Liver (tissue), 9 donors: Measurements from ENCODE around the gene RAX2. TPM values are rescaled to one million over a fixed set of nuclear protein-coding genes. Genes with fewer than 3 reads are reported as not detected.

Source experiments
- DNase-seq: peaks from one replicate; pipeline ENCODE4 v3.0.0-alpha.2; 2017; ENCODE audit warnings: low spot score
- H3K27ac ChIP-seq, 2 donors: one replicate each; pipeline ENCODE4 v1.7.0; 2013; ENCODE audit warnings: inconsistent platforms in 2 of 2, low read length in 2 of 2, control low read depth in 1 of 2, low read depth in 1 of 2, mild to moderate bottlenecking in 1 of 2
- H3K27me3 ChIP-seq, 4 donors: one replicate each; pipeline versions ENCODE4 v1.6.1 to v1.7.0; 2013; ENCODE audit warnings: low read length in 3 of 4, inconsistent platforms in 1 of 4, mild to moderate bottlenecking in 1 of 4, moderate library complexity in 1 of 4; ENCODE audit not compliant: control insufficient read depth in 4 of 4, insufficient read depth in 4 of 4
- H3K36me3 ChIP-seq, 4 donors: one replicate each; pipeline versions ENCODE4 v1.6.1 to v1.7.0; 2013; ENCODE audit warnings: low read length in 3 of 4, mild to moderate bottlenecking in 3 of 4, low read depth in 1 of 4, moderate library complexity in 1 of 4; ENCODE audit not compliant: control insufficient read depth in 4 of 4, insufficient read depth in 3 of 4
- H3K4me1 ChIP-seq, 4 donors: one replicate each; pipeline versions ENCODE4 v1.6.1 to v1.7.0; 2013; ENCODE audit warnings: low read length in 3 of 4, mild to moderate bottlenecking in 3 of 4, moderate library complexity in 1 of 4; ENCODE audit not compliant: control insufficient read depth in 4 of 4, insufficient read depth in 4 of 4
- H3K4me3 ChIP-seq, 3 donors: one replicate each; pipeline versions ENCODE4 v1.6.1 to v1.7.0; 2013; ENCODE audit warnings: low read length in 3 of 3, control low read depth in 1 of 3, low read depth in 1 of 3, mild to moderate bottlenecking in 1 of 3
- H3K9ac ChIP-seq, 2 donors: one replicate each; pipeline ENCODE4 v1.7.0; 2013; ENCODE audit warnings: low read length in 2 of 2, mild to moderate bottlenecking in 2 of 2, moderate library complexity in 2 of 2, control low read depth in 1 of 2, low read depth in 1 of 2
- H3K9me3 ChIP-seq, 4 donors: one replicate each; pipeline versions ENCODE4 v1.6.1 to v1.7.0; 2013; ENCODE audit warnings: low read length in 3 of 4; ENCODE audit not compliant: control insufficient read depth in 4 of 4
- EGR1 ChIP-seq, 2 donors: IDR thresholded peaks; 2 replicates each; pipeline ENCODE4 v1.6.1; 2016 to 2018; ENCODE audit warnings: antibody characterized with exemption in 2 of 2, low read depth in 2 of 2
- FOXA1 ChIP-seq: IDR thresholded peaks from 2 replicates; pipeline ENCODE4 v1.6.1; 2016; ENCODE audit warnings: antibody characterized with exemption
- FOXA2 ChIP-seq: IDR thresholded peaks from 2 replicates; pipeline ENCODE4 v1.6.1; 2016; ENCODE audit warnings: antibody characterized with exemption
- GABPA ChIP-seq, 2 donors: IDR thresholded peaks in 1 of 2; conservative IDR thresholded peaks in 1 of 2; 2 replicates each; pipeline ENCODE4 v1.6.1; 2016; ENCODE audit warnings: antibody characterized with exemption in 2 of 2, mild to moderate bottlenecking in 1 of 2, moderate library complexity in 1 of 2
- HNF4A ChIP-seq, 2 donors: conservative IDR thresholded peaks; 2 replicates each; pipeline ENCODE4 v1.6.1; 2016; ENCODE audit warnings: antibody characterized with exemption in 2 of 2, mild to moderate bottlenecking in 2 of 2
- HNF4G ChIP-seq: IDR thresholded peaks from 2 replicates; pipeline ENCODE4 v1.6.1; 2016; ENCODE audit warnings: antibody characterized with exemption
- RAD21 ChIP-seq, 2 donors: IDR thresholded peaks; 2 replicates each; pipeline ENCODE4 v1.6.1; 2016; ENCODE audit warnings: antibody characterized with exemption in 2 of 2, mild to moderate bottlenecking in 2 of 2
- RXRA ChIP-seq, 2 donors: IDR thresholded peaks; 2 replicates each; pipeline ENCODE4 v1.6.1; 2017 to 2018; ENCODE audit warnings: antibody characterized with exemption in 2 of 2, mild to moderate bottlenecking in 1 of 2
- SP1 ChIP-seq: IDR thresholded peaks from 2 replicates; pipeline ENCODE4 v1.6.1; 2018; ENCODE audit warnings: antibody characterized with exemption, mild to moderate bottlenecking
- YY1 ChIP-seq: IDR thresholded peaks from 2 replicates; pipeline ENCODE4 v1.6.1; 2016; ENCODE audit warnings: antibody characterized with exemption, mild to moderate bottlenecking
- WGBS: extraction: QIAGEN DNeasy Blood & Tissue Kit; methylation state at CpG from one replicate; pipeline ENCODE4 v1.1.7; 2013; 5-methylcytosine and 5-hydroxymethylcytosine counted together
- polyA plus RNA-seq, 2 donors: library from polyadenylated mRNA; stranded (reverse) in 1 of 2; unstranded in 1 of 2; fragments of 200-250 nt in 1 of 2; fragments of >200 nt in 1 of 2; fragmentation: Nextera tagmentation in 1 of 2; extraction: Ambion mirVana in 1 of 2; gene quantifications; one replicate each; pipeline versions ENCODE4 v1.2.1 to v1.2.3, GENCODE V29; 2013 to 2015
- total RNA-seq, 2 donors: library from RNA; depleted of rRNA; stranded (reverse); fragments of >200 nt; gene quantifications; one replicate each; pipeline ENCODE4 v1.2.3, GENCODE V29; 2014
- TF ChIP-seq, protein P1 (sequence below): IDR thresholded peaks from 2 replicates; pipeline ENCODE4 v1.6.1; 2016; ENCODE audit warnings: antibody characterized with exemption
- TF ChIP-seq, protein P2 (sequence below): IDR thresholded peaks from 2 replicates; pipeline ENCODE4 v1.6.1; 2016; ENCODE audit warnings: antibody characterized with exemption
- TF ChIP-seq, protein P3 (sequence below): IDR thresholded peaks from 2 replicates; pipeline ENCODE4 v1.6.1; 2016; ENCODE audit warnings: antibody characterized with exemption
- TF ChIP-seq, protein P4 (sequence below): fragments of 150-350 bp; IDR thresholded peaks from 2 replicates; pipeline ENCODE4 v1.5.1; 2017; ENCODE audit warnings: improper control_type of control experiment, low read depth, low read length; ENCODE audit not compliant: missing input control
- TF ChIP-seq, protein P5 (sequence below): IDR thresholded peaks from 2 replicates; pipeline ENCODE4 v1.6.1; 2016; ENCODE audit warnings: antibody characterized with exemption, mild to moderate bottlenecking
- donor health status: healthy.
- donor health status: healthy.
- donor health status: healthy.
- donor health status: healthy.
- donor health status: healthy.

Gene RAX2
- total and polyA plus RNA-seq, 4 donors, result not detected

DNA sequence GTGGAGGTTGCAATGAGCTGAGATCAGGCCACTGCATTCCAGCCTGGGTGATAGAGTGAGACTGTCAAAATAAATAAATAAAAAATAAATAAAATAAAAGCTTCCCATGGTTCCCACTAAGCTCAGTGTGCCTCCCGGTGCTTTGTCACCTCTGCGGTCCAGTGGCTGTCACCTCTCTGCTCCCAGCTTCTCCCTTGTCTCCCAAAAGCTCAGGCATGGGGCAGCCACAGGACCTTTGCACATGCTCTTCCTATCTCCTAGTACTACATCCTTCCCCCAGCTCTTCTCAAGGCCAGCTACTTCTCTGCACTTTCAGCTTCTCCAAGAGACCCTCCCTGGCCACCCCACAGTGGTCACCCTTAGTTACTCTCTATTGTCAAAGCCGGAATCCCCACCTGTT lies 21.8 kb upstream of the RAX2 start:
- Histone ChIP-seq H3K9ac (no peak overlapping the region), H3K27ac (no peak overlapping the region), H3K27me3 (no peaks in the 10 kb centered on the region), H3K36me3 (no peaks in the 10 kb centered on the region), H3K4me1 (no peaks in the 10 kb centered on the region), H3K4me3 (no peak overlapping the region), H3K9me3 (peaks cover 0 to 5% (median 3%) of the 10 kb centered on the region in 4 donors)
- DNase-seq, result no peak
- 94% methylated on average over 3 of the region's 3 CpGs for WGBS
- TF ChIP-seq, protein P1, sequence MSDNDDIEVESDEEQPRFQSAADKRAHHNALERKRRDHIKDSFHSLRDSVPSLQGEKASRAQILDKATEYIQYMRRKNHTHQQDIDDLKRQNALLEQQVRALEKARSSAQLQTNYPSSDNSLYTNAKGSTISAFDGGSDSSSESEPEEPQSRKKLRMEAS, result no peak
- TF ChIP-seq EGR1 (IDR thresholded peaks at IDR 0.05; ENCODE audit: low read depth in 2 of 2) (no peak), GABPA (IDR thresholded peaks at IDR 0.05 in 1 of 2, conservative IDR thresholded peaks at IDR 0.05 in 1 of 2) (no peak), FOXA2 (no peak), YY1 (no peak), HNF4A (conservative IDR thresholded peaks at IDR 0.05) (no peak), RXRA (IDR thresholded peaks at IDR 0.05) (no peak), HNF4G (no peak), SP1 (no peak)
- TF ChIP-seq, protein P2, sequence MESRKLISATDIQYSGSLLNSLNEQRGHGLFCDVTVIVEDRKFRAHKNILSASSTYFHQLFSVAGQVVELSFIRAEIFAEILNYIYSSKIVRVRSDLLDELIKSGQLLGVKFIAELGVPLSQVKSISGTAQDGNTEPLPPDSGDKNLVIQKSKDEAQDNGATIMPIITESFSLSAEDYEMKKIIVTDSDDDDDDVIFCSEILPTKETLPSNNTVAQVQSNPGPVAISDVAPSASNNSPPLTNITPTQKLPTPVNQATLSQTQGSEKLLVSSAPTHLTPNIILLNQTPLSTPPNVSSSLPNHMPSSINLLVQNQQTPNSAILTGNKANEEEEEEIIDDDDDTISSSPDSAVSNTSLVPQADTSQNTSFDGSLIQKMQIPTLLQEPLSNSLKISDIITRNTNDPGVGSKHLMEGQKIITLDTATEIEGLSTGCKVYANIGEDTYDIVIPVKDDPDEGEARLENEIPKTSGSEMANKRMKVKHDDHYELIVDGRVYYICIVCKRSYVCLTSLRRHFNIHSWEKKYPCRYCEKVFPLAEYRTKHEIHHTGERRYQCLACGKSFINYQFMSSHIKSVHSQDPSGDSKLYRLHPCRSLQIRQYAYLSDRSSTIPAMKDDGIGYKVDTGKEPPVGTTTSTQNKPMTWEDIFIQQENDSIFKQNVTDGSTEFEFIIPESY, result no peak
- TF ChIP-seq, protein P3, sequence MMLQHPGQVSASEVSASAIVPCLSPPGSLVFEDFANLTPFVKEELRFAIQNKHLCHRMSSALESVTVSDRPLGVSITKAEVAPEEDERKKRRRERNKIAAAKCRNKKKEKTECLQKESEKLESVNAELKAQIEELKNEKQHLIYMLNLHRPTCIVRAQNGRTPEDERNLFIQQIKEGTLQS, result no peak
- TF ChIP-seq, protein P4, sequence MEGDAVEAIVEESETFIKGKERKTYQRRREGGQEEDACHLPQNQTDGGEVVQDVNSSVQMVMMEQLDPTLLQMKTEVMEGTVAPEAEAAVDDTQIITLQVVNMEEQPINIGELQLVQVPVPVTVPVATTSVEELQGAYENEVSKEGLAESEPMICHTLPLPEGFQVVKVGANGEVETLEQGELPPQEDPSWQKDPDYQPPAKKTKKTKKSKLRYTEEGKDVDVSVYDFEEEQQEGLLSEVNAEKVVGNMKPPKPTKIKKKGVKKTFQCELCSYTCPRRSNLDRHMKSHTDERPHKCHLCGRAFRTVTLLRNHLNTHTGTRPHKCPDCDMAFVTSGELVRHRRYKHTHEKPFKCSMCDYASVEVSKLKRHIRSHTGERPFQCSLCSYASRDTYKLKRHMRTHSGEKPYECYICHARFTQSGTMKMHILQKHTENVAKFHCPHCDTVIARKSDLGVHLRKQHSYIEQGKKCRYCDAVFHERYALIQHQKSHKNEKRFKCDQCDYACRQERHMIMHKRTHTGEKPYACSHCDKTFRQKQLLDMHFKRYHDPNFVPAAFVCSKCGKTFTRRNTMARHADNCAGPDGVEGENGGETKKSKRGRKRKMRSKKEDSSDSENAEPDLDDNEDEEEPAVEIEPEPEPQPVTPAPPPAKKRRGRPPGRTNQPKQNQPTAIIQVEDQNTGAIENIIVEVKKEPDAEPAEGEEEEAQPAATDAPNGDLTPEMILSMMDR, result no peak

DNA sequence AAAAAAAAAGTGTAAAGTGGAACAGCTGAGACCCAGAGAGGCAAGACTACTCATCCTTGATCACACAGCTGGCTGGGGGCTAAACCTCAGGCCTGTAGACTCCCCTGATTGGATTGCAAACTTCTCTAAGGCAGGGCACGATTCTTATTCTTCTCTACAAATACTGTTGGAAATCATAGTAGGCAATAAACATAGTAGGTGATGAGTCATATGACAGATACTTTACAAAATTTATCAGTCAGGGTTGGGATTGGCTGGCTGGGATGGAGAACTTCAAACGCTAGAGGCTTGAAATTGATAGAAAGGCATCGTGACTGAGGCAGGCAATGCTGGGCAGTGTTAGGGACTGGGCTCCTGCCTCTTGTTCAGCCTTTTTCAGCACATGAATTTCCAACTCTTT lies 20.1 kb upstream of the RAX2 start:
- Histone ChIP-seq H3K27ac (no peak overlapping the region), H3K4me3 (no peak overlapping the region), H3K9me3 (peaks cover 0 to 5% (median 3%) of the 10 kb centered on the region in 4 donors), H3K27me3 (no peaks in the 10 kb centered on the region), H3K4me1 (no peaks in the 10 kb centered on the region), H3K36me3 (no peaks in the 10 kb centered on the region), H3K9ac (no peak overlapping the region)
- WGBS, result 71% methylated on average over 3 of the region's 3 CpGs
- no peak for DNase-seq
- TF ChIP-seq RXRA (IDR thresholded peaks at IDR 0.05) (no peak), SP1 (no peak), RAD21 (IDR thresholded peaks at IDR 0.05) (no peak), EGR1 (IDR thresholded peaks at IDR 0.05; ENCODE audit: low read depth in 2 of 2) (no peak), FOXA1 (no peak)
- TF ChIP-seq, protein P1, result no peak
- TF ChIP-seq, protein P5, sequence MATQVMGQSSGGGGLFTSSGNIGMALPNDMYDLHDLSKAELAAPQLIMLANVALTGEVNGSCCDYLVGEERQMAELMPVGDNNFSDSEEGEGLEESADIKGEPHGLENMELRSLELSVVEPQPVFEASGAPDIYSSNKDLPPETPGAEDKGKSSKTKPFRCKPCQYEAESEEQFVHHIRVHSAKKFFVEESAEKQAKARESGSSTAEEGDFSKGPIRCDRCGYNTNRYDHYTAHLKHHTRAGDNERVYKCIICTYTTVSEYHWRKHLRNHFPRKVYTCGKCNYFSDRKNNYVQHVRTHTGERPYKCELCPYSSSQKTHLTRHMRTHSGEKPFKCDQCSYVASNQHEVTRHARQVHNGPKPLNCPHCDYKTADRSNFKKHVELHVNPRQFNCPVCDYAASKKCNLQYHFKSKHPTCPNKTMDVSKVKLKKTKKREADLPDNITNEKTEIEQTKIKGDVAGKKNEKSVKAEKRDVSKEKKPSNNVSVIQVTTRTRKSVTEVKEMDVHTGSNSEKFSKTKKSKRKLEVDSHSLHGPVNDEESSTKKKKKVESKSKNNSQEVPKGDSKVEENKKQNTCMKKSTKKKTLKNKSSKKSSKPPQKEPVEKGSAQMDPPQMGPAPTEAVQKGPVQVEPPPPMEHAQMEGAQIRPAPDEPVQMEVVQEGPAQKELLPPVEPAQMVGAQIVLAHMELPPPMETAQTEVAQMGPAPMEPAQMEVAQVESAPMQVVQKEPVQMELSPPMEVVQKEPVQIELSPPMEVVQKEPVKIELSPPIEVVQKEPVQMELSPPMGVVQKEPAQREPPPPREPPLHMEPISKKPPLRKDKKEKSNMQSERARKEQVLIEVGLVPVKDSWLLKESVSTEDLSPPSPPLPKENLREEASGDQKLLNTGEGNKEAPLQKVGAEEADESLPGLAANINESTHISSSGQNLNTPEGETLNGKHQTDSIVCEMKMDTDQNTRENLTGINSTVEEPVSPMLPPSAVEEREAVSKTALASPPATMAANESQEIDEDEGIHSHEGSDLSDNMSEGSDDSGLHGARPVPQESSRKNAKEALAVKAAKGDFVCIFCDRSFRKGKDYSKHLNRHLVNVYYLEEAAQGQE, result no peak
- TF ChIP-seq, protein P3, result no peak
